NCI-H187 (cell line): ENCODE measurements around the gene NCAM2.

Experiments
- DNase-seq, 2 experiments: peaks; one replicate each; lab custom pipeline; 2025; lab: John Stamatoyannopoulos, UW

The NCAM2 gene

GRCh38 chr21:21028275-21028820 lies 30.1 kb downstream of the NCAM2 start:
- no peak for DNase-seq

- DNase-seq, result no peak
Observed at GRCh38 chr21:21029164-21029563, 31.0 kb downstream of the NCAM2 start.

- DNase-seq, result no peak
Observed at GRCh38 chr21:21030311-21030710, 32.1 kb downstream of the NCAM2 start.

GRCh38 chr21:21034036-21034435 lies 35.8 kb downstream of the NCAM2 start:
- DNase-seq, result no peak

- DNase-seq, result no peak
Observed at GRCh38 chr21:21039624-21040170, 41.5 kb downstream of the NCAM2 start.

- DNase-seq, result no peak
Observed at GRCh38 chr21:21045518-21045917, 47.3 kb downstream of the NCAM2 start.

GRCh38 chr21:21046063-21046462 lies 47.9 kb downstream of the NCAM2 start:
- no peak for DNase-seq

- DNase-seq, result no peak
Observed at GRCh38 chr21:21051109-21052055, 53.2 kb downstream of the NCAM2 start.

- no peak for DNase-seq
Observed at GRCh38 chr21:21052672-21053071, 54.5 kb downstream of the NCAM2 start.

GRCh38 chr21:21057349-21058062 lies 59.3 kb downstream of the NCAM2 start:
- no peak for DNase-seq

GRCh38 chr21:21063828-21064227 lies 65.6 kb downstream of the NCAM2 start:
- DNase-seq, result no peak

- DNase-seq, result no peak
Observed at GRCh38 chr21:21064353-21064752, 66.1 kb downstream of the NCAM2 start.

GRCh38 chr21:21067375-21067774 lies 69.2 kb downstream of the NCAM2 start:
- DNase-seq, result no peak

- no peak for DNase-seq
Observed at GRCh38 chr21:21074305-21074704, 76.1 kb downstream of the NCAM2 start.

GRCh38 chr21:21076051-21076450 lies 77.8 kb downstream of the NCAM2 start:
- no peak for DNase-seq

GRCh38 chr21:21076491-21076890 lies 78.3 kb downstream of the NCAM2 start:
- no peak for DNase-seq

- no peak for DNase-seq
Observed at GRCh38 chr21:21079646-21080045, 81.4 kb downstream of the NCAM2 start.

GRCh38 chr21:21084179-21084578 lies 86.0 kb downstream of the NCAM2 start:
- DNase-seq, result no peak

GRCh38 chr21:21085206-21085605 lies 87.0 kb downstream of the NCAM2 start:
- no peak for DNase-seq

GRCh38 chr21:21096956-21097355 lies 98.7 kb downstream of the NCAM2 start:
- no peak for DNase-seq

- no peak for DNase-seq
Observed at GRCh38 chr21:21097466-21097865, 99.3 kb downstream of the NCAM2 start.

- no peak for DNase-seq
Observed at GRCh38 chr21:21101911-21102310, 103.7 kb downstream of the NCAM2 start.

- no peak for DNase-seq
Observed at GRCh38 chr21:21102896-21103295, 104.7 kb downstream of the NCAM2 start.
